Memory B cell (primary cell): ENCODE data around the gene CLEC6A.
A peak's percentile ranks its signal among the peaks of the same experiment; 100 is the strongest.

Experiments
- ATAC-seq: fragments of 150-1000 bp; cut with Tn5 transposase; 2 replicates; pipeline ENCODE4 v1.10.0; 2021; ENCODE audit warnings: low read depth, mild to moderate bottlenecking, moderate library complexity
- DNase-seq, 2 donors: peaks; one replicate each; pipeline ENCODE4 v3.0.0; 2022; ENCODE audit warnings: low spot score in 2 of 2
- H3K27ac Mint-ChIP-seq: one replicate; pipeline ENCODE4 v1.8.0; 2022; ENCODE audit warnings: mild to moderate bottlenecking, moderate library complexity, mixed read lengths
- H3K27me3 Mint-ChIP-seq: one replicate; pipeline ENCODE4 v1.8.0; 2022; ENCODE audit warnings: mixed read lengths
- H3K36me3 Mint-ChIP-seq: one replicate; pipeline ENCODE4 v1.8.0; 2022; ENCODE audit warnings: mild to moderate bottlenecking, mixed read lengths
- H3K4me1 Mint-ChIP-seq: one replicate; pipeline ENCODE4 v1.8.0; 2022; ENCODE audit warnings: mixed read lengths
- H3K4me3 Mint-ChIP-seq: one replicate; pipeline ENCODE4 v1.8.0; 2022; ENCODE audit warnings: mild to moderate bottlenecking, moderate library complexity, mixed read lengths
- H3K9me3 Mint-ChIP-seq: one replicate; pipeline ENCODE4 v1.8.0; 2022; ENCODE audit warnings: mixed read lengths

Gene CLEC6A

GRCh38 chr12:8508910-8509841, 53.4 kb downstream of the CLEC6A start:
- DNase-seq = peak in 1 of 2 donors; percentile 11
- Mint-ChIP-seq H3K36me3 (no peaks in the 10 kb centered on the region), H3K4me1 (peaks cover 11% of the 10 kb centered on the region), H3K27ac (no peak overlapping the region), H3K9me3 (peaks cover 2% of the 10 kb centered on the region), H3K4me3 (no peak overlapping the region), H3K27me3 (peaks cover 24% of the 10 kb centered on the region)
- ATAC-seq = peak; percentile 77

- H3K36me3 Mint-ChIP-seq = no peaks in the 10 kb centered on the region
- no peaks in the 10 kb centered on the region for H3K9me3 Mint-ChIP-seq
- DNase-seq (no peak), ATAC-seq (no peak)
- H3K27me3 Mint-ChIP-seq = peaks cover 22% of the 10 kb centered on the region
- peaks cover 11% of the 10 kb centered on the region for H3K4me1 Mint-ChIP-seq
- H3K4me3 Mint-ChIP-seq = no peak within 1 kb of the TSS
- H3K27ac Mint-ChIP-seq = no peak within 1 kb of the TSS
Observed at GRCh38 chr12:8513256-8513655, 57.5 kb downstream of the CLEC6A start, which contains the start of gene CLEC4D. Gene CLEC4D, plus strand, starts transcription at chr12:8513503. Its CDS starts 230 bp downstream, at chr12:8513733.

- no peaks in the 10 kb centered on the region for H3K4me1 Mint-ChIP-seq
- H3K36me3 Mint-ChIP-seq = no peaks in the 10 kb centered on the region
- DNase-seq = no peak
- H3K4me3 Mint-ChIP-seq = no peak overlapping the region
- no peak overlapping the region for H3K27ac Mint-ChIP-seq
- H3K27me3 Mint-ChIP-seq = peaks cover 18% of the 10 kb centered on the region
- no peak for ATAC-seq
- H3K9me3 Mint-ChIP-seq = peaks cover 2% of the 10 kb centered on the region
Observed at GRCh38 chr12:8517971-8518370, 62.2 kb downstream of the CLEC6A start.

GRCh38 chr12:8519171-8519570, 63.4 kb downstream of the CLEC6A start:
- Mint-ChIP-seq H3K4me1 (no peaks in the 10 kb centered on the region), H3K36me3 (no peaks in the 10 kb centered on the region), H3K4me3 (no peak overlapping the region), H3K9me3 (peaks cover 2% of the 10 kb centered on the region), H3K27me3 (peaks cover 16% of the 10 kb centered on the region), H3K27ac (no peak overlapping the region)
- no peak for ATAC-seq
- DNase-seq = no peak

GRCh38 chr12:8527250-8528130, 71.7 kb downstream of the CLEC6A start:
- peaks cover 3% of the 10 kb centered on the region for H3K36me3 Mint-ChIP-seq
- peaks cover 16% of the 10 kb centered on the region for H3K27me3 Mint-ChIP-seq
- H3K9me3 Mint-ChIP-seq = peaks cover 7% of the 10 kb centered on the region
- peaks cover 2% of the 10 kb centered on the region for H3K4me1 Mint-ChIP-seq
- ATAC-seq (no peak), DNase-seq (no peak)
- no peak overlapping the region for H3K4me3 Mint-ChIP-seq
- no peak overlapping the region for H3K27ac Mint-ChIP-seq
